ENCODE results near the gene UBAP1. TPM values are rescaled to one million over a fixed set of nuclear protein-coding genes. Genes with fewer than 3 reads are reported as not detected.

UBAP1 gene
- total RNA-seq, 2 experiments from 2014 or later = 36.3 to 41.0 TPM

Other genes starting within 250 kb of the UBAP1 start
- gene UBAP2, start 130.2 kb upstream of the UBAP1 start, total RNA-seq = 10 to 100 TPM; 50.5 to 60.9 TPM
- 10 to 100 TPM; 48.4 to 58.9 TPM for gene DCAF12, start 52.3 kb upstream of the UBAP1 start, total RNA-seq
- 10 to 100 TPM in 1 of 2 experiments, 1 to 10 TPM in 1; 9.3 to 13.6 TPM for gene KIF24, start 150.2 kb downstream of the UBAP1 start, total RNA-seq
- 10 to 100 TPM; 28.9 to 29.7 TPM for gene NUDT2, start 150.5 kb downstream of the UBAP1 start, total RNA-seq
- gene MYORG, start 197.9 kb downstream of the UBAP1 start, total RNA-seq = 1 to 10 TPM; 3.7 to 4.2 TPM